H9 (cell line): ENCODE data around the gene PHF12. TPM values are rescaled to one million over a fixed set of nuclear protein-coding genes. Genes with fewer than 3 reads are reported as not detected.

Experiments
- DNase-seq: peaks from one replicate; pipeline ENCODE4 v3.0.0-alpha.2; 2017
- H2AFZ ChIP-seq: one replicate; pipeline ENCODE4 v1.6.1; 2013; ENCODE audit warnings: mild to moderate bottlenecking, low read length, control low read depth, moderate library complexity
- H2AK5ac ChIP-seq: 2 replicates; pipeline ENCODE4 v1.6.1; 2013; ENCODE audit warnings: low read length, control low read depth, mixed read lengths; ENCODE audit not compliant: insufficient read length
- H2BK120ac ChIP-seq: one replicate; pipeline ENCODE4 v1.6.1; 2013; ENCODE audit warnings: low read depth, mild to moderate bottlenecking, low read length, control low read depth, inconsistent platforms; ENCODE audit not compliant: poor library complexity, severe bottlenecking
- H2BK12ac ChIP-seq: 2 replicates; pipeline ENCODE4 v1.6.1; 2013; ENCODE audit warnings: low read length, control low read depth, mixed read lengths, low read depth; ENCODE audit not compliant: insufficient read length
- H2BK15ac ChIP-seq: 2 replicates; pipeline ENCODE4 v1.6.1; 2013; ENCODE audit warnings: low read depth, low read length, control low read depth
- H2BK20ac ChIP-seq: one replicate; pipeline ENCODE4 v1.6.1; 2013; ENCODE audit warnings: low read depth, mild to moderate bottlenecking, low read length, control low read depth, inconsistent platforms; ENCODE audit not compliant: poor library complexity, severe bottlenecking
- H2BK5ac ChIP-seq: 2 replicates; pipeline ENCODE4 v1.6.1; 2013; ENCODE audit warnings: low read length, control low read depth, mixed read lengths; ENCODE audit not compliant: insufficient read length
- H3K14ac ChIP-seq: 2 replicates; pipeline ENCODE4 v1.6.1; 2013; ENCODE audit warnings: low read length, control low read depth; ENCODE audit not compliant: insufficient read depth
- H3K18ac ChIP-seq: 2 replicates; pipeline ENCODE4 v1.6.1; 2013; ENCODE audit warnings: low read depth, mild to moderate bottlenecking, mixed read lengths, low read length, control low read depth; ENCODE audit not compliant: insufficient read length
- H3K23ac ChIP-seq: 2 replicates; pipeline ENCODE4 v1.6.1; 2013; ENCODE audit warnings: low read length, control low read depth, mixed read lengths, low read depth; ENCODE audit not compliant: insufficient read length
- H3K23me2 ChIP-seq: 2 replicates; pipeline ENCODE4 v1.6.1; 2013; ENCODE audit warnings: low read depth, mild to moderate bottlenecking, mixed read lengths, low read length, control low read depth; ENCODE audit not compliant: insufficient read length, poor library complexity, severe bottlenecking
- H3K27ac ChIP-seq: 2 replicates; pipeline ENCODE4 v1.5.1; 2013; ENCODE audit warnings: low read length, control low read depth, mixed read lengths, low read depth; ENCODE audit not compliant: insufficient read length
- H3K27me3 ChIP-seq: 2 replicates; pipeline ENCODE4 v1.6.1; 2013; ENCODE audit warnings: low read length, control low read depth, inconsistent platforms; ENCODE audit not compliant: insufficient read depth
- H3K4ac ChIP-seq: 2 replicates; pipeline ENCODE4 v1.6.1; 2013; ENCODE audit warnings: low read depth, mild to moderate bottlenecking, control low read depth, inconsistent platforms, low read length, moderate library complexity
- H3K4me1 ChIP-seq: 2 replicates; pipeline ENCODE4 v1.6.1; 2013; ENCODE audit warnings: low read length, control low read depth, inconsistent platforms; ENCODE audit not compliant: insufficient read depth
- H3K4me2 ChIP-seq: 2 replicates; pipeline ENCODE4 v1.6.1; 2013; ENCODE audit warnings: low read length, control low read depth, mixed read lengths; ENCODE audit not compliant: insufficient read length, insufficient read depth
- H3K56ac ChIP-seq: 2 replicates; pipeline ENCODE4 v1.6.1; 2013; ENCODE audit warnings: low read depth, mild to moderate bottlenecking, mixed read lengths, low read length, control low read depth; ENCODE audit not compliant: insufficient read length
- H3K79me1 ChIP-seq: 2 replicates; pipeline ENCODE4 v1.6.1; 2013; ENCODE audit warnings: low read depth, mild to moderate bottlenecking, moderate library complexity, low read length, control low read depth, inconsistent platforms; ENCODE audit not compliant: insufficient read depth, poor library complexity, severe bottlenecking
- H3K79me2 ChIP-seq: 2 replicates; pipeline ENCODE4 v1.6.1; 2013; ENCODE audit warnings: low read length, control low read depth, inconsistent platforms; ENCODE audit not compliant: insufficient read depth
- H3K9ac ChIP-seq: 2 replicates; pipeline ENCODE4 v1.6.1; 2013; ENCODE audit warnings: low read length, control low read depth, mixed read lengths; ENCODE audit not compliant: insufficient read length; ENCODE audit errors: extremely low read depth
- H3K9me3 ChIP-seq: one replicate; pipeline ENCODE4 v1.6.1; 2013; ENCODE audit warnings: low read depth, low read length, inconsistent platforms; ENCODE audit not compliant: control insufficient read depth
- H3T11ph ChIP-seq: one replicate; pipeline ENCODE4 v1.6.1; 2013; ENCODE audit warnings: mild to moderate bottlenecking, low read length, control low read depth, inconsistent platforms
- H4K20me1 ChIP-seq: one replicate; pipeline ENCODE4 v1.6.1; 2013; ENCODE audit not compliant: control insufficient read depth, insufficient read length, insufficient read depth
- H4K5ac ChIP-seq: 2 replicates; pipeline ENCODE4 v1.6.1; 2013; ENCODE audit warnings: low read depth, mild to moderate bottlenecking, mixed read lengths, low read length, control low read depth; ENCODE audit not compliant: insufficient read length
- H4K8ac ChIP-seq: replicated peaks from 2 replicates; pipeline ENCODE4 v1.6.1; 2013; ENCODE audit warnings: low read length, control low read depth, mixed read lengths, low read depth; ENCODE audit not compliant: insufficient read length
- H4K91ac ChIP-seq: 2 replicates; pipeline ENCODE4 v1.6.1; 2013; ENCODE audit warnings: low read depth, mild to moderate bottlenecking, moderate library complexity, mixed read lengths, low read length, control low read depth; ENCODE audit not compliant: insufficient read length
- H3K27ac Mint-ChIP-seq, 3 experiments: 2 replicates in 2 of 3; 3 replicates in 1 of 3; pipeline ENCODE4 v1.8.0; 2020 to 2021; ENCODE audit warnings: mixed read lengths in 3 of 3, mild to moderate bottlenecking in 1 of 3, moderate library complexity in 1 of 3
- H3K27me3 Mint-ChIP-seq: 2 replicates; pipeline ENCODE4 v1.8.0; 2021; ENCODE audit warnings: low read depth, mild to moderate bottlenecking, moderate library complexity, mixed read lengths
- H3K36me3 Mint-ChIP-seq, 3 experiments: 2 replicates in 2 of 3; 3 replicates in 1 of 3; pipeline ENCODE4 v1.8.0; 2020 to 2021; ENCODE audit warnings: low read depth in 3 of 3, mixed read lengths in 3 of 3; ENCODE audit not compliant: insufficient read depth in 1 of 3
- H3K4me1 Mint-ChIP-seq, 2 experiments: 2 replicates each; pipeline ENCODE4 v1.8.0; 2020; ENCODE audit warnings: mixed read lengths in 2 of 2
- H3K4me3 Mint-ChIP-seq, 2 experiments: 2 replicates in 1 of 2; 3 replicates in 1 of 2; pipeline ENCODE4 v1.8.0; 2020 to 2021; ENCODE audit warnings: mild to moderate bottlenecking in 2 of 2, mixed read lengths in 2 of 2, moderate library complexity in 1 of 2
- H3K9me3 Mint-ChIP-seq, 2 experiments: 2 replicates in 1 of 2; 3 replicates in 1 of 2; pipeline ENCODE4 v1.8.0; 2020; ENCODE audit warnings: mild to moderate bottlenecking in 2 of 2, mixed read lengths in 2 of 2, moderate library complexity in 1 of 2
- WGBS: extraction: QIAGEN DNeasy Blood & Tissue Kit; methylation state at CpG from one replicate; pipeline ENCODE4 v1.1.7; 2013; ENCODE audit warnings: missing lambda C conversion rate, low lambda C conversion rate, mixed read lengths; ENCODE audit not compliant: insufficient read length; ENCODE audit errors: extremely low coverage; 5-methylcytosine and 5-hydroxymethylcytosine counted together
- total RNA-seq: library from RNA; stranded (reverse); gene quantifications from 2 replicates; pipeline ENCODE4 v1.2.1, GENCODE V29; 2021
- TF ChIP-seq, protein P1 (sequence below): fragments of 200-600 bp; sonication (generic); conservative IDR thresholded peaks from 3 replicates; pipeline ENCODE4 v1.8.0; 2021; ENCODE audit warnings: antibody characterized with exemption, mild to moderate bottlenecking

PHF12 gene
- total RNA-seq, 1 experiment from 2014 or later: 62.1 TPM

- Histone ChIP-seq H4K20me1 (no peaks in the 10 kb centered on the region), H2AFZ (no peak overlapping the region), H4K91ac (no peak overlapping the region), H3K14ac (no peak overlapping the region), H3K23me2 (peaks cover 4% of the 10 kb centered on the region), H3K9ac (no peak overlapping the region), H3K4ac (no peak overlapping the region), H2AK5ac (no peak overlapping the region), H4K5ac (no peak overlapping the region), H3K18ac (no peak overlapping the region), H3K79me1 (no peaks in the 10 kb centered on the region), H3K56ac (no peak overlapping the region), H2BK120ac (no peak overlapping the region), H3K79me2 (0 out of 2 replicates have a peak, but pooled peaks cover 3% of the 10 kb centered on the region), H3T11ph (no peak overlapping the region), H3K9me3 (no peaks in the 10 kb centered on the region), H4K8ac (no peak overlapping the region), H3K23ac (no peak overlapping the region), H2BK15ac (no peak overlapping the region), H2BK20ac (no peak overlapping the region), H3K4me2 (no peak overlapping the region), H2BK5ac (no peak overlapping the region), H3K4me1 (peaks cover 9% of the 10 kb centered on the region; the same call in 1 of the 2 replicates), H3K27me3 (no peaks in the 10 kb centered on the region), H2BK12ac (no peak overlapping the region), H3K27ac (no peak overlapping the region)
- Mint-ChIP-seq H3K4me1 (peaks cover 11 to 14% of the 10 kb centered on the region in 2 experiments), H3K27me3 (no peaks in the 10 kb centered on the region; the same call in 1 of the 2 replicates), H3K9me3 (no peaks in the 10 kb centered on the region), H3K36me3 (no peaks in the 10 kb centered on the region; a peak in 1 of 7 replicates), H3K27ac (no peak overlapping the region), H3K4me3 (no peak overlapping the region)
- TF ChIP-seq, protein P1, sequence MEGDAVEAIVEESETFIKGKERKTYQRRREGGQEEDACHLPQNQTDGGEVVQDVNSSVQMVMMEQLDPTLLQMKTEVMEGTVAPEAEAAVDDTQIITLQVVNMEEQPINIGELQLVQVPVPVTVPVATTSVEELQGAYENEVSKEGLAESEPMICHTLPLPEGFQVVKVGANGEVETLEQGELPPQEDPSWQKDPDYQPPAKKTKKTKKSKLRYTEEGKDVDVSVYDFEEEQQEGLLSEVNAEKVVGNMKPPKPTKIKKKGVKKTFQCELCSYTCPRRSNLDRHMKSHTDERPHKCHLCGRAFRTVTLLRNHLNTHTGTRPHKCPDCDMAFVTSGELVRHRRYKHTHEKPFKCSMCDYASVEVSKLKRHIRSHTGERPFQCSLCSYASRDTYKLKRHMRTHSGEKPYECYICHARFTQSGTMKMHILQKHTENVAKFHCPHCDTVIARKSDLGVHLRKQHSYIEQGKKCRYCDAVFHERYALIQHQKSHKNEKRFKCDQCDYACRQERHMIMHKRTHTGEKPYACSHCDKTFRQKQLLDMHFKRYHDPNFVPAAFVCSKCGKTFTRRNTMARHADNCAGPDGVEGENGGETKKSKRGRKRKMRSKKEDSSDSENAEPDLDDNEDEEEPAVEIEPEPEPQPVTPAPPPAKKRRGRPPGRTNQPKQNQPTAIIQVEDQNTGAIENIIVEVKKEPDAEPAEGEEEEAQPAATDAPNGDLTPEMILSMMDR: no peak
- DNase-seq: no peak
- no CpG with 5 or more reads among the region's 5 CpGs for WGBS
Observed at GRCh38 chr17:28955408-28955807, 4.1 kb upstream of the PHF12 start.
